GM19238 (cell line): ENCODE measurements around the gene ACACA.

ENCODE experiments used
- DNase-seq: peaks from one replicate; pipeline ENCODE4 v3.0.0; 2011; ENCODE audit warnings: low spot score; ENCODE audit not compliant: insufficient read length

Gene ACACA

GRCh38 chr17:37069087-37069486 is 337.5 kb downstream of the ACACA start:
- no peak for DNase-seq

DNA sequence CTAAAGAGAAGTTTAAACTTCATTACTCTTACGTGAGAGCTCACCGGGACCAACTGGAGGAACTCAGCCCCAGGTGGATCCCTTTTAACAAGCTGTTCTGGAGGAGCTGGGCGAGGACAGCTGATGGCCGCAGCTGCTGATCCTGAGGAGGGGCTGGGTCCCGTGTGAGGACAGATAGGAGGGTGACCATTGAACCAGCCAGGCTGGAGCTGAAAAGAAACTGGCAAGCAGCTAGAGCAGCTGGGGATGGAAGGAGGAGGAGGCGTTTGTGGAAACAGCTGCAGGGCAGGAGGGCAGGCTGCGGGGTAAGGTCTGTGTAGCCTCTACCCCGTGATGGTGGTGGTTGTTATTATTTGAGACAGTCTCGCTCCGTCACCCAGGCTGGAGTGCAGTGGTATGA is 338.4 kb downstream of the ACACA start:
- DNase-seq: no peak

DNA sequence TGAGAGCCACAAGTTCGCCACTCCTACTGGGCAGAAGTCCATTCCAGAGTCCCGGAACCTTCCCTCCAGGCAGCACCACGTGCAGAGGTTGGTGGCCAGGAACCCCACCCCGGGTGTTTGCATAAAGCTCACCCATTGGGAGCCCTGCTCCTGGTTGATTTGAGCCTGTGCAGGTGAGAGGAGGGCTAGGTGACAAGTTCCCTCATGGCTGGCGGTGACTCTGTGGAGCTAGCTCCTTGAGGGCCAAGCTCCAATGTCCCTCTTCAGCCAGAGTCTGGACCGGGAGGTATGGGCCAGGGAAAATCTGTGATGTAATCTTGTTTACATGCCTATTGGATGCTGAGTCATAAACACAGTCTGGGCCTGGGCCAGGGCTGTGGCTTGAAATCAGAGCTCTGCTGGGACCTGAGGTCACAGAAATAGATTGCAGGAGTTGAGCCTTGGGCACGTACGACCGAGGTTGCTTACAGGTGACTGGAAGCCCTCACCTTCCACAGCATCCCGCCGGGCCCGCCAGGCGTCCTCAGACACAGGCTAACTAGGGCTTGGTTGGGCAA is 339.0 kb downstream of the ACACA start:
- DNase-seq: no peak

- DNase-seq: no peak
These were observed 340.0 kb downstream of the ACACA start for GRCh38 chr17:37066322-37067255.

GRCh38 chr17:37065486-37066321 is 340.9 kb downstream of the ACACA start:
- DNase-seq: no peak

- no peak for DNase-seq
These were observed 341.7 kb downstream of the ACACA start for GRCh38 chr17:37064956-37065355.

DNA sequence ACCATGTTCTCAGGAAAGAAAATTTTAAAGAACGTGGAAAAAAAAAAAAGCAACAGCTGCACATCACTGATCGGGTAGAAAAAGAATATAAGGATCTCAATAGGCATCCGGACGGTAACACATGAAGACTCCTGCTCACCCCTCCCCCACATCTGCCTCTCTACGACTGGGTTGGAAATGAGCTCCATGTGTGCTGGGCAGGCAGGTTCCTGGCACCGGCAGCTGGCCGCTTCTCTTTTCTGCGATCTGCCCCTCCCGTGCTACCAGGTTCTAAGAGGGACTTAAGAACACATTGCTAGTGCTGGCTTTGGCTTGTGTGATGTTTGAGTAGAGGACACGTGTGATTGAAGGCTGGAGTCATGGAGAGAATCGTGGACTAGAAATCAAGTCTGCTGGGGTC is 342.4 kb downstream of the ACACA start:
- no peak for DNase-seq

DNA sequence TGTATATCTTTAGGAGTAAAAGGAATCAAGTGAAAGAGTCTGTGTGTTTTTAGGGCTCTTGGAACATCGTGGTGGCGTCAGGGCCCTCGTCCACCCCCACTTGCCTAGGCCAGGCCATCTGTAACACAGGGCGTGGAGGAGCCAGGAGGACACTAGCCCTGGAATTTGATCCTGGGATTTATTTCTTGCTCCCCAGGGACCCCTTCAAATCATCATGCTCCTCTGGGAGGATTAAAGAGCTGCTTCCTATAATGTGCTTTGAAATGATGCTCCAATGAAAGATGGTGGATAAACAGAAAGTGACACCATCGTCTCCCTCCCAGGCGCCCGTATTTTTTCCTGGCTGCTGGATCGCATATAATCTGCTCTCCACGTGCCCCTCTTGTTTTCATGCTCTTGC is 344.6 kb downstream of the ACACA start:
- DNase-seq: no peak

DNA sequence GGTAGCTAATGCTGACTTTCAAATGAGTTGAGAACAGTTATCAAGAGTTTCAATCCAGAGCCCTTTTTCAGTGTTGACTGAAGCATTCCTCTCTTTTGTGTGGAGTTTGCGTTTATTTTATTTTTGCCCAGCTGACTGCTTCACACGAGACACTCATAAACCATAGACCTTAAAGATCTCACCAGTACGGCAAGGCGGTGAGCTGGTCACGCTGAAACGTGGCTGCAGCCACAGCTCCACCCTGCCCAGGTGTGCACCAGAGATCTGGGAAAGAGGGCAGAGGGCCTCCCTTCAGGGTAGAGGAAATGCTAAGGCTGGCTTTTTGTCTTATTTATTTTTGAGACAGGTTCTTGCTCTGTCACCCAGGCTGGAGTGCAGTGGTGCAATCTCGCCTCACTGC is 345.7 kb downstream of the ACACA start:
- DNase-seq: no peak

GRCh38 chr17:37060094-37060493 is 346.5 kb downstream of the ACACA start:
- DNase-seq: no peak

DNA sequence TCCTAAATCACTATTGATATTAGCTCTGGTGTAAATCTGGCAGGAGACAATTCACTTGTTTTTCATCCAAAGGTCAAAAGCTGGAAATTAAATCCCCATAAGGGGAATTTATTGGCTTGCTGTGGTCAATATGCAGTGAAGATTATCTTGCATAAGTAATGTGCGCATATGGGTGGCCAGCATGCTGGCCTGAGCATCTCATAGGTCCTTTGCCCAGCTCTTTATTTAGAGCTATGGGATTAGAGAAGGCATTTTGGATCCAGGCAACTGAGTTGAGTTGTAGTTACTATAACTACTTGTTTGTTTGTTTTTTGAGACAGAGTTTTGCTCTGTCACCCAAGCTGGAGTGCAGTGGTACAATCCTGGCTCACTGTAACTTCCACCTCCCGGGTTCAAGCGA is 347.1 kb downstream of the ACACA start:
- no peak for DNase-seq

DNA sequence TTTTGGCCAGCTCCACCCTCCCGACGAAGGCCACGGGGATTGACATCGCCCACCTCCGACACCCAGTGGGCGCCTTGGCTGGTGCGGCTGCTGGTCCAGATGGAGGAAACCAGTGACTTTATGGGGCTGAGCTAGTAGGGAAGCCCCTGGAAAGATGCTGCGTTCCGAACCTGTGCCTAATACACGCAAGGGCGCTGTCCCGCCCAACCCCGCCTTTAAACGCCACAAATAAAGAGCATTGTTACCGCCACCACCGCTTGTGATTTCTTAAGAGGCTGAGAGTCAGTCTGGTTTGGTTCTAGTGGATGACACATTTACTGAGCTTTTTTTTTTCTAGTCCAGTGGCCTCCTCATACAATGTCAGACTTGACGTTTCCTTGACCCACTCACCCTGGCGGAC is 350.0 kb downstream of the ACACA start:
- no peak for DNase-seq

- DNase-seq: no peak
These were observed 351.7 kb downstream of the ACACA start for GRCh38 chr17:37054894-37055293.

- no peak for DNase-seq
These were observed 354.2 kb downstream of the ACACA start for GRCh38 chr17:37052450-37052849.

- no peak for DNase-seq
These were observed 354.8 kb downstream of the ACACA start for GRCh38 chr17:37051833-37052232.

GRCh38 chr17:37051381-37051780 is 355.3 kb downstream of the ACACA start:
- no peak for DNase-seq

DNA sequence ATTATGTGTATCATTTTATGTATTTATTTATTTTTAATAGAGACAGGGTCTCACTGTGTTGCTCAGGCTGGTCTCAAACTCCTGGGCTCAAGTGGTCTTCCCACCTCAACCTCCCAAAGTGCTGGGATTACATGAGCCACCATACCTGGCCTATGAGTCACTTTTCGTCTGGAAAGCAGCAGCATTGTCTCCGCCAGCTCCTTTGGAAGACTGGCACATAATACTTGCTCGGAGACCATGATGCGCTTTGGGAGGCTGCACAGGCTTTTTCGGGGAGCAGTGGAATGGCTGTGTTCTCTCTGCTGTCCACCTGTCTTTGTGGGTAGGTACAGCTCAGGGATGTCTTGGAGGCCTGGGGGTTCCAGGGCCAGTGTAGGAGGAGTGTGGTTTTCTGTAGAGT is 355.7 kb downstream of the ACACA start:
- DNase-seq: no peak

- no peak for DNase-seq
These were observed 357.8 kb downstream of the ACACA start for GRCh38 chr17:37048811-37049210.

- DNase-seq: peak; percentile 40
These were observed 359.0 kb downstream of the ACACA start for GRCh38 chr17:37047631-37048104.

DNA sequence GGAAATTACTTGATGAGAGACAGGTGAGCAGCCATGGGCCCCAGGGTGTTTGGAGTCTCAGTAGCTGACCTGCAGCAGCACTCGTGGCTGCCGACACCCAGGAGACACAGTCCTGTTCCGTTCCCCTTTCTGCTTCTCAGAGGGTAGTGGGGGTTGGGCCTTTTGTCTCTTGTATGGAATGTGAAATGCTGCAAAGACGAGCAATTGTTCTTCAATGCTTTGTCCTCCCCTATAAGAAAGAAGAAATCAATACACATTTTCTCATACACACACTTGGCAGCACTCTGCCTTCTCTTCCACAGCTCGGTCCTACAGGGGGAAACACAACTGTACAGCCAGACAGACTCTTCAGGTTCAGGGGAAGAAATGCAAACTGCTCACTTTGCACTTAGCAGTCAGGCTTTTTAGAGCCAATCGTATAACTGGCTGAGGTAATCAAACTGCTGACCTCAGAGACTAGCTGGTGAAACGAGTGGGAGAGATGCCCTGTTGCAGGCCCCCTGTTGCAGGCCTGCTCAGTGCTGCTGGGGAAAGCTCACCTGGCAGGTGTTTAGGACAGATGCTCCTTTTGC is 361.2 kb downstream of the ACACA start:
- DNase-seq: no peak

DNA sequence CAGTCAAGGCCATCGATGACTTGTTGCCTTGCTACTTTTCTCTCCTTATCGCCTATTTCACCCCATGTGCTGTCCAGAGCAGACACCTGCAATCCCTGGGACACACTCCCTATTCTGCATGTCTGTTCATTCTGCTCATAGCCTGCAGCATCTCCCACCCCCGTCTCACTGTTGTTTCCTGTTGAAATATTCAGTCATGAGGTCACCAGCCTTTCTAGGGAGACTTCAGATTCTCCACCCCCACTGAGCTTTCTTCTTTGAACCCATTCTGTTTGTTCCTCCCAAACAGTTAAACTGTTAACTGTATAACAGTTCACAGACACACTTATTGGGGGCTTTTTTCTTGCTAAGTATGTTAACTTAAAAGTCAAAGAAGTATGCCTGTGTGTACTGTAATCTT is 363.4 kb downstream of the ACACA start:
- DNase-seq: no peak

DNA sequence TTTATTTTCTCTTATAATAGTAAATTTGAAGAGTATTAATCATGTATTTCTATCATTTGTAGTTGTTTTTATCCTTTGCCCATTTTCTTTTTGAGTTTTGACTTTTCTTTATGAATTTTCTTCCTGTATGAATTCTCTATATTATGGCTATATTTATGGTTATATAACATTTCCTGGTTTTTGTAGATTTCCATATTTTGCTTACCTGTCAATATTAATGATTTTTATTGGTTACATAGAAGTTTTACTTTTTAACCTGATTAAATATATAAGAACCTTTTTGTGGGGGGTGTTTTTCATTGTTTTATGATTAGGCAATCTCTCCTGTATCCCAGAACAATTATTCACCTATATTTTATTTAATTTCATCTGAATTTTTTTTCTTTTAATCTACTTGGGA is 364.7 kb downstream of the ACACA start:
- DNase-seq: no peak
